IPS DF 6.9 (cell line): ENCODE results near the gene FCRL5.
"Not testable (repeated sequence)": the region's sequence is repeated elsewhere in the genome, so short reads cannot be mapped to it uniquely, and the experiment has no call there.

Experiments
- DNase-seq: peaks from one replicate; pipeline ENCODE4 v3.0.0-alpha.2; 2013; ENCODE audit warnings: low read depth, low spot score
- H3K27ac ChIP-seq: one replicate; pipeline ENCODE4 v1.5.1; 2013; ENCODE audit warnings: low read length, control low read depth
- H3K27me3 ChIP-seq: 2 replicates; pipeline ENCODE4 v1.6.1; 2013; ENCODE audit warnings: mild to moderate bottlenecking, low read length; ENCODE audit not compliant: control insufficient read depth, insufficient read depth
- H3K36me3 ChIP-seq: 2 replicates; pipeline ENCODE4 v1.6.1; 2013; ENCODE audit warnings: low read length; ENCODE audit not compliant: control insufficient read depth, insufficient read depth
- H3K4me1 ChIP-seq: 2 replicates; pipeline ENCODE4 v1.6.1; 2013; ENCODE audit warnings: low read length; ENCODE audit not compliant: control insufficient read depth, insufficient read depth
- H3K4me3 ChIP-seq: 2 replicates; pipeline ENCODE4 v1.5.1; 2013; ENCODE audit warnings: mild to moderate bottlenecking, low read length
- H3K9me3 ChIP-seq: 2 replicates; pipeline ENCODE4 v1.6.1; 2013; ENCODE audit warnings: low read length, inconsistent platforms; ENCODE audit not compliant: control insufficient read depth, insufficient read depth
- WGBS: extraction: QIAGEN DNeasy Blood & Tissue Kit; methylation state at CpG from one replicate; pipeline ENCODE4 v1.1.7; 2013; ENCODE audit warnings: mixed read lengths, missing lambda C conversion rate; ENCODE audit not compliant: insufficient read length, insufficient coverage; 5-methylcytosine and 5-hydroxymethylcytosine counted together

The FCRL5 gene

GRCh38 chr1:157488156-157488555 is 64.2 kb downstream of the FCRL5 start:
- no peak for DNase-seq
- Histone ChIP-seq H3K4me3 (no peak overlapping the region), H3K4me1 (no peaks in the 10 kb centered on the region), H3K9me3 (no peaks in the 10 kb centered on the region), H3K27ac (no peak overlapping the region), H3K27me3 (no peaks in the 10 kb centered on the region), H3K36me3 (no peaks in the 10 kb centered on the region)
- no CpG with 5 or more reads among the region's 2 CpGs for WGBS

GRCh38 chr1:157487504-157487903 is 64.8 kb downstream of the FCRL5 start:
- Histone ChIP-seq H3K9me3 (no peaks in the 10 kb centered on the region), H3K4me3 (no peak overlapping the region), H3K36me3 (no peaks in the 10 kb centered on the region), H3K27ac (no peak overlapping the region), H3K27me3 (no peaks in the 10 kb centered on the region), H3K4me1 (no peaks in the 10 kb centered on the region)
- no CpG with 5 or more reads among the region's 1 CpG for WGBS
- DNase-seq = no peak

GRCh38 chr1:157487096-157487495 is 65.2 kb downstream of the FCRL5 start:
- Histone ChIP-seq H3K36me3 (no peaks in the 10 kb centered on the region), H3K4me1 (no peaks in the 10 kb centered on the region), H3K4me3 (no peak overlapping the region), H3K27me3 (no peaks in the 10 kb centered on the region), H3K9me3 (no peaks in the 10 kb centered on the region), H3K27ac (no peak overlapping the region)
- WGBS = no CpG with 5 or more reads among the region's 2 CpGs
- no peak for DNase-seq

GRCh38 chr1:157486400-157486799 is 65.9 kb downstream of the FCRL5 start:
- not testable (repeated sequence) for H3K27ac ChIP-seq, DNase-seq, H3K9me3 ChIP-seq, H3K4me1 ChIP-seq, H3K27me3 ChIP-seq, H3K36me3 ChIP-seq, H3K4me3 ChIP-seq
- whole genome bisulfite sequencing = no CpG with 5 or more reads among the region's 2 CpGs

- WGBS = no CpG with 5 or more reads among the region's 3 CpGs
- no peak for DNase-seq
- Histone ChIP-seq H3K27ac (no peak overlapping the region), H3K36me3 (no peaks in the 10 kb centered on the region), H3K4me1 (no peaks in the 10 kb centered on the region), H3K27me3 (no peaks in the 10 kb centered on the region), H3K9me3 (no peaks in the 10 kb centered on the region), H3K4me3 (no peak overlapping the region)
Measured at GRCh38 chr1:157485793-157486192, 66.5 kb downstream of the FCRL5 start.

GRCh38 chr1:157484573-157484972 is 67.7 kb downstream of the FCRL5 start:
- H3K36me3 ChIP-seq = no peaks in the 10 kb centered on the region
- H3K27me3 ChIP-seq = no peaks in the 10 kb centered on the region
- H3K4me1 ChIP-seq = no peaks in the 10 kb centered on the region
- no peak overlapping the region for H3K4me3 ChIP-seq
- DNase-seq = no peak
- H3K9me3 ChIP-seq = no peaks in the 10 kb centered on the region
- no peak overlapping the region for H3K27ac ChIP-seq

GRCh38 chr1:157483635-157484034 is 68.7 kb downstream of the FCRL5 start:
- Histone ChIP-seq H3K4me1 (no peaks in the 10 kb centered on the region), H3K9me3 (no peaks in the 10 kb centered on the region), H3K27ac (no peak overlapping the region), H3K4me3 (no peak overlapping the region), H3K36me3 (no peaks in the 10 kb centered on the region), H3K27me3 (no peaks in the 10 kb centered on the region)
- WGBS = no CpG with 5 or more reads among the region's 2 CpGs
- DNase-seq = no peak

- H3K4me1 ChIP-seq = no peaks in the 10 kb centered on the region
- H3K27me3 ChIP-seq = no peaks in the 10 kb centered on the region
- no peak for DNase-seq
- no peaks in the 10 kb centered on the region for H3K9me3 ChIP-seq
- H3K27ac ChIP-seq = no peak overlapping the region
- no peaks in the 10 kb centered on the region for H3K36me3 ChIP-seq
- no peak overlapping the region for H3K4me3 ChIP-seq
- WGBS = no CpG with 5 or more reads among the region's 2 CpGs
Measured at GRCh38 chr1:157482717-157483116, 69.6 kb downstream of the FCRL5 start.

GRCh38 chr1:157482174-157482573 is 70.1 kb downstream of the FCRL5 start:
- H3K27me3 ChIP-seq = no peaks in the 10 kb centered on the region
- H3K4me3 ChIP-seq = no peak overlapping the region
- no peaks in the 10 kb centered on the region for H3K4me1 ChIP-seq
- H3K27ac ChIP-seq = no peak overlapping the region
- no peaks in the 10 kb centered on the region for H3K9me3 ChIP-seq
- DNase-seq = no peak
- H3K36me3 ChIP-seq = no peaks in the 10 kb centered on the region

- Histone ChIP-seq H3K9me3 (no peaks in the 10 kb centered on the region), H3K4me1 (no peaks in the 10 kb centered on the region), H3K27ac (no peak overlapping the region), H3K36me3 (no peaks in the 10 kb centered on the region), H3K27me3 (no peaks in the 10 kb centered on the region), H3K4me3 (no peak overlapping the region)
- DNase-seq = no peak
Measured at GRCh38 chr1:157478030-157478429, 74.3 kb downstream of the FCRL5 start.

- Histone ChIP-seq H3K27ac (no peak overlapping the region), H3K4me3 (no peak overlapping the region), H3K27me3 (no peaks in the 10 kb centered on the region), H3K9me3 (no peaks in the 10 kb centered on the region), H3K4me1 (no peaks in the 10 kb centered on the region), H3K36me3 (no peaks in the 10 kb centered on the region)
- WGBS = no CpG with 5 or more reads among the region's 4 CpGs
- no peak for DNase-seq
Measured at GRCh38 chr1:157477419-157477818, 74.9 kb downstream of the FCRL5 start.
